Fibroblast of the aortic adventitia (primary cell): ENCODE measurements around the gene WFDC8. TPM values are rescaled to one million over a fixed set of nuclear protein-coding genes. Genes with fewer than 3 reads are reported as not detected.
"Not testable (repeated sequence)": the region's sequence is repeated elsewhere in the genome, so short reads cannot be mapped to it uniquely, and the experiment has no call there.

ENCODE experiments used
- DNase-seq: peaks from one replicate; pipeline ENCODE4 v3.0.0-alpha.2; 2010; ENCODE audit warnings: low read depth
- H3K4me3 ChIP-seq: 2 replicates; pipeline ENCODE4 v1.5.1; 2011; ENCODE audit warnings: low read depth, mild to moderate bottlenecking, control low read depth, low read length, moderate library complexity
- total RNA-seq: library from RNA; depleted of rRNA; stranded (reverse); fragments of >200 nt; gene quantifications from 2 replicates; pipeline ENCODE4 v1.2.3, GENCODE V29; 2012; ENCODE audit warnings: low replicate concordance
- TF ChIP-seq, protein P1 (sequence below): IDR thresholded peaks from 2 replicates; pipeline ENCODE4 v1.5.1; 2011; ENCODE audit warnings: mild to moderate bottlenecking, low read length, control low read depth, inconsistent platforms; ENCODE audit not compliant: insufficient read depth

WFDC8 gene
- total RNA-seq, 1 donor, result not detected

DNA sequence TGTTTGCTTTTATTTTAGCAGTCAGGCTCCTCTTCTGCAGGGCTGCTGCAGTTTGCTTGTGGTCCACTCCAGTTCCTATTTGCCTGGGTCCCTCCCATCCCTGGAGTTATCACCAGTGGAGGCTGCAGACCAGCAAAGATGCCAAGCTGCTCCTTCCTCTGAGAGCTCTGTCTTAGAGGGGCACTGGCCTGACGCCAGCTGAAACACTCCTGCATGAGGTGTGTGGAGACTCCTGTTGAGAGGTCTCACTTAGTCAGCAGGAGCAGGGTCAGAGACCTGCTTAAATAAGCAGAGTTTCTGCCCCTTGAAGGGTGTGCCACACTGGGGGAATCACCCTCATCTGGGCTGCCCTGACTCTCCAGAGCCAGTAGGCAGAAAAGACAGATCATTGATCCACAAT, 16.2 kb upstream of the WFDC8 start:
- TF ChIP-seq, protein P1, sequence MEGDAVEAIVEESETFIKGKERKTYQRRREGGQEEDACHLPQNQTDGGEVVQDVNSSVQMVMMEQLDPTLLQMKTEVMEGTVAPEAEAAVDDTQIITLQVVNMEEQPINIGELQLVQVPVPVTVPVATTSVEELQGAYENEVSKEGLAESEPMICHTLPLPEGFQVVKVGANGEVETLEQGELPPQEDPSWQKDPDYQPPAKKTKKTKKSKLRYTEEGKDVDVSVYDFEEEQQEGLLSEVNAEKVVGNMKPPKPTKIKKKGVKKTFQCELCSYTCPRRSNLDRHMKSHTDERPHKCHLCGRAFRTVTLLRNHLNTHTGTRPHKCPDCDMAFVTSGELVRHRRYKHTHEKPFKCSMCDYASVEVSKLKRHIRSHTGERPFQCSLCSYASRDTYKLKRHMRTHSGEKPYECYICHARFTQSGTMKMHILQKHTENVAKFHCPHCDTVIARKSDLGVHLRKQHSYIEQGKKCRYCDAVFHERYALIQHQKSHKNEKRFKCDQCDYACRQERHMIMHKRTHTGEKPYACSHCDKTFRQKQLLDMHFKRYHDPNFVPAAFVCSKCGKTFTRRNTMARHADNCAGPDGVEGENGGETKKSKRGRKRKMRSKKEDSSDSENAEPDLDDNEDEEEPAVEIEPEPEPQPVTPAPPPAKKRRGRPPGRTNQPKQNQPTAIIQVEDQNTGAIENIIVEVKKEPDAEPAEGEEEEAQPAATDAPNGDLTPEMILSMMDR, result no peak
- DNase-seq, result no peak
- no peak overlapping the region for H3K4me3 ChIP-seq

DNA sequence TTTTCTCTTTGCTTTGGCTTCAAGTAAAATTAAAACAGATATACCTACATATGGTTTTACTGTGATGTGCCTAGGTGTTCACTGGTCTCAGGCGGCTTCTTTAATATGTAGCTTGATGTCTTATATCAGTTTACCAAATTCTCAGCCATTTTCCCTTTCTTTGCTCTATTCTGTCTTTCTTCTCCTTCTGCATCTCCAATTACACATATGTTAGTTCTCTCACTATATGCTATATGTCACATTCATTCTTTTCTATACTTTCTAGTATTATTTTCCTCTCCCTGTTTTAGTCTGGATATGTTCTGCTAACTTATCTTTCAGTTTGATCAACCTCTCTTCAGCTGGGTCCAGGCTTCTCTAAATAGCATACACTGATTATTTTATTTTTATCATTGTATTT, 14.4 kb upstream of the WFDC8 start:
- TF ChIP-seq, protein P1, result no peak
- no peak for DNase-seq

DNA sequence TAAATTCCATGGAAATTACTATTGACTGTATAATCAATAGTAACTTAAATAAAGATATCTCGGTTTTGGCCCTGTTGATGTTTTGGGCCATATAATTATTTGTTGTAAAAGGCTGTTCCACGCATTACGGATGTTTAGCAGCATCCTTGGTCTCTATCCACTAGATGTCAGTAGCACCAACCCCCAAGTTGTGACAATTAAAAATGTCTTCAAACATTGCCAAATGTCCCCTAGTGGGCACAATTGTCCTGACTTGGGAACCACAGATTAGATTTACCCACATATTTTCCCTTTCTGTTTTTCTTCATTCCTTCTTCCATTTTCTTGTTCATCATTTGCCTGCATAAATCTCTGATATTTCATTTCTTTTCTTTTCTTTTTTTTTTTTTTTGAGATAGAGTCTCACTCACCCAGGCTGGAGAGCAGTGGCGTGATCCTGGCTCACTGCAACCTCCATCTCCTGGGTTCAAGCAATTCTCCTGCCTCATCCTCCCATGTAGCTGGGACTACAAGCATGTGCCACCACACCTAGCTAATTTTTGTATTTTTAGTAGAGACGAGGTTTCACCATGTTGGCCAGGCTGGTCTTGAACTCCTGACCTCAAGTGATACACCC, 13.6 kb upstream of the WFDC8 start:
- peak; percentile 10 for DNase-seq
- no peak overlapping the region for H3K4me3 ChIP-seq
- TF ChIP-seq, protein P1, result peak; percentile 53

More for the DNA sequence above, 14.4 kb upstream of the WFDC8 start:
- no peak overlapping the region for H3K4me3 ChIP-seq

DNA sequence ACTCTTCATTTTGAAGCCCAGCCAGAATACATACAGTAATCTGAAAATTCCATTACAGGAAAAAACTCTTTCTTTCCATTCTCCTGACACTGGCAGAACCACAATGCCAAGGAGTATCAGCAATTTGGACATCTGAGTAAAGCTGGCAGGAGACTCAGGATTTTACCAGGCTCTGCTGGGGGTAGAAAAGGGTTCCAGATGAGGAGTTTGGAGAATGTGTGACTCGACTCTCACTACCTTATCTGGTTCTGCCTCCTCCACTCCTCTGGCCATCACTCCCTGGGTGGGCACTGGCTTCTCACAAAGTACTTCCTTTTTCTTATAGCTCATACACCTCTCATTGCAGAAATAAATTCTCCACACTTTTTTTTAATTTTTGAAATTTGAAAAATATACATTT, 10.6 kb upstream of the WFDC8 start:
- TF ChIP-seq, protein P1, result no peak
- peak; percentile 7 for DNase-seq
- no peak overlapping the region for H3K4me3 ChIP-seq

DNA sequence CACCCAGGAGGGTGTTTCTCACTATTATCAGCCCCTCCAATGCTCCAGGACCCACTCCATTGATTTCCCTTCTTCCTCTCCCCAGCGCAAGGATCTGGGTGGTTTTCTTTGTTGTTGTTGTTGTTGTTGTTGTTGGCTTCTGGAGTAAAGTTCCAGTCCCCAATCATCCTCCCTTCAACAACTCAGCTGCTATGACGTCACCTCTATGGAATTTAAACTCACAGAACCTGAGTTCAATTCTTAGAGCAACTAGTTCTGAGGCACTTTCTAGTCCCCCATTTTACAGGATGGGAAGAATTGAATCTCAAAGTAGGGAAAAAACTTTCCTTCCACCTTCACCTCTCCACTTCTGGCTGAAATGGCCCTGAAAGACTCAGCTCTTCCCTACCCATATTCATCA, 9.7 kb upstream of the WFDC8 start:
- H3K4me3 ChIP-seq, result no peak overlapping the region
- TF ChIP-seq, protein P1, result no peak
- DNase-seq, result no peak

DNA sequence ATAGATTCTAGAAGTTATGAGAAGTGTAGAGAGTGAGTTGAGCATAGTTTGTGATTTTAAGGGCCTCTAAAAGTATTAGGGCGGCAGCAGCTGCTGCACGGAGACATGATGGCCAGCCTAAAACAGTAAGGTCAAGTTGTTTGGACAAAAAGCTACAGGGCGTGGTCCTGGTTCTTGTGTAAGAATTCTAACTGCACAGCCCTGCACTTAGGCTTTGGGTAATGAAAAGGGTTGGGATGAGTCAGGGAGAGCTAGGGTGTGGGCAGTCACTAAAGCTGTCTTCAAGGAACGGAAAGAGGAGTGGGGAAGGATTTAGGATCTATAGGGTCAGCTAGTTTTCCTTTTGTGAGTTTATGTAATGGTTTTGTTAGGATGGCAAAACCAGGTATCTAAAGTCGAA, 6.9 kb upstream of the WFDC8 start:
- peak; percentile 30 for DNase-seq

DNA sequence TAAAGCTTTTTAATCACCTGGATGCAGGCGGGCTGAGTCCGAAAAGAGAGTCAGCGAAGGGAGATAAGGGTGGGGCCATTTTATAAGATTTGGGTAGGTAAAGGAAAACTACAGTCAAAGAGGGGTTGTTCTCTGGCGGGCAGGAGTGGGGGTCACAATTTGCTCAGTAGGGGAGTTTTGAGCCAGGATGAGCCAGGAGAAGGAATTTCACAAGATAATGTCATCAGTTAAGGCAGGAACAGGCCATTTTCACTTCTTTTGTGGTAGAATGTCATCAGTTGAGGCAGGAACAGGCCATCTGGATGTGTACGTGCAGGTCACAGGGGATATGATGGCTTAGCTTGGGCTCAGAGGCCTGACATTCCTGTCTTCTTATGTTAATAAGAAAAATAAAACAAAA, 5.2 kb upstream of the WFDC8 start:
- not testable (repeated sequence) for DNase-seq, H3K4me3 ChIP-seq

More for the DNA sequence above, 6.9 kb upstream of the WFDC8 start:
- H3K4me3 ChIP-seq, result not testable (repeated sequence)

DNA sequence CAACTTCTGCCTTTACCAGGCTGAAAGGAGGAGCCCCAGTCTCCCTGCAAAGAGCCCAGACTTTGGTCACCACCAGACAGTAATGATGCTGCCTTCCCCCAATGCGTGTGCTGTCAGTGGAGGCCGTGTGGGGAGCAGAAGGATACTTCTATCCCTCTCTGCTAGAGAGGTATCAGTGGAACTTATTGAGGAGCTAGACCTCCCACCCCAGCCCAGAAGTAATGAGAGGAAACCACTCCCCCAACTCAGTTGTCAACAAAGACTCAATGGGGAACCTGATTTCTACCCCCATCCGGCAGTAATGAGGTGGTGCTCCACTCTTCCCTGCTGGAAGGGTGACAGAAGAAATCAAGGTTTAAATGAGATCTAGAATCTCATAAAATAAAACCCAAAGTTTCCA, 4.4 kb upstream of the WFDC8 start:
- no peak for DNase-seq
- no peak overlapping the region for H3K4me3 ChIP-seq
- TF ChIP-seq, protein P1, result no peak
